Astrocyte (in vitro differentiated cells and primary cell): ENCODE data around the gene CDH23. TPM values are rescaled to one million over a fixed set of nuclear protein-coding genes. Genes with fewer than 3 reads are reported as not detected.

Experiments used
- DNase-seq: peaks from one replicate; pipeline ENCODE4 v3.0.0-alpha.2; 2010; ENCODE audit warnings: low read depth
- FAIRE-seq: peaks from 2 replicates; lab custom pipeline; 2011; peaks lifted over from hg19 to GRCh38; lab: Jason Lieb, UNC
- H2AFZ ChIP-seq: 2 replicates; pipeline ENCODE4 v1.6.0; 2012; ENCODE audit warnings: low read depth, low read length, inconsistent platforms
- H3K27ac ChIP-seq: 2 replicates; pipeline ENCODE4 v1.5.1; 2011; ENCODE audit warnings: low read depth, low read length, inconsistent platforms
- H3K27me3 ChIP-seq: 2 replicates; pipeline ENCODE4 v1.6.0; 2011; ENCODE audit warnings: low read length, inconsistent platforms; ENCODE audit not compliant: insufficient read depth
- H3K36me3 ChIP-seq: 2 replicates; pipeline ENCODE4 v1.5.1; 2011; ENCODE audit warnings: low read length, inconsistent platforms; ENCODE audit not compliant: insufficient read depth
- H3K4me1 ChIP-seq: 2 replicates; pipeline ENCODE4 v1.5.1; 2011; ENCODE audit warnings: low read length, inconsistent platforms; ENCODE audit not compliant: insufficient read depth
- H3K4me2 ChIP-seq: 2 replicates; pipeline ENCODE4 v1.6.0; 2012; ENCODE audit warnings: low read length, inconsistent platforms
- H3K4me3 ChIP-seq: 2 replicates; pipeline ENCODE4 v1.5.1; 2011; ENCODE audit warnings: low read depth, mild to moderate bottlenecking, low read length, inconsistent platforms; ENCODE audit not compliant: insufficient read depth
- H3K79me2 ChIP-seq: 2 replicates; pipeline ENCODE4 v1.6.0; 2012; ENCODE audit warnings: mild to moderate bottlenecking, low read length, inconsistent platforms; ENCODE audit not compliant: insufficient read depth
- H3K9ac ChIP-seq: 2 replicates; pipeline ENCODE4 v1.6.0; 2012; ENCODE audit warnings: mild to moderate bottlenecking, low read length, inconsistent platforms
- H3K9me3 ChIP-seq: 2 replicates; pipeline ENCODE4 v1.5.1; 2012; ENCODE audit warnings: low read depth, mild to moderate bottlenecking, low read length, inconsistent platforms; ENCODE audit not compliant: insufficient read depth
- H4K20me1 ChIP-seq: 2 replicates; pipeline ENCODE4 v1.6.0; 2012; ENCODE audit warnings: low read length, inconsistent platforms; ENCODE audit not compliant: insufficient read depth
- H3K27ac Mint-ChIP-seq: one replicate; pipeline ENCODE4 v1.8.0; 2021; ENCODE audit warnings: mild to moderate bottlenecking, mixed read lengths; ENCODE audit not compliant: unreplicated experiment
- H3K27me3 Mint-ChIP-seq: one replicate; pipeline ENCODE4 v1.8.0; 2021; ENCODE audit warnings: low read depth, mixed read lengths; ENCODE audit not compliant: unreplicated experiment
- H3K36me3 Mint-ChIP-seq: one replicate; pipeline ENCODE4 v1.8.0; 2021; ENCODE audit warnings: low read depth, mixed read lengths; ENCODE audit not compliant: unreplicated experiment
- H3K4me1 Mint-ChIP-seq: one replicate; pipeline ENCODE4 v1.8.0; 2021; ENCODE audit warnings: low read depth, mixed read lengths; ENCODE audit not compliant: unreplicated experiment
- H3K4me3 Mint-ChIP-seq: one replicate; pipeline ENCODE4 v1.8.0; 2021; ENCODE audit warnings: mild to moderate bottlenecking, moderate library complexity, mixed read lengths; ENCODE audit not compliant: unreplicated experiment
- H3K9me3 Mint-ChIP-seq: one replicate; pipeline ENCODE4 v1.8.0; 2021; ENCODE audit warnings: mild to moderate bottlenecking, mixed read lengths; ENCODE audit not compliant: unreplicated experiment
- CTCF ChIP-seq: IDR thresholded peaks from 2 replicates; pipeline ENCODE4 v1.5.1; 2011; ENCODE audit warnings: low read depth, mild to moderate bottlenecking, inconsistent platforms, low read length, moderate library complexity; ENCODE audit not compliant: insufficient read depth
- EZH2 ChIP-seq: IDR thresholded peaks from 2 replicates; pipeline ENCODE4 v1.6.1; 2012; ENCODE audit warnings: mild to moderate bottlenecking, low read length, inconsistent platforms; ENCODE audit not compliant: insufficient read depth
- total RNA-seq: library from RNA; stranded (reverse); gene quantifications from 2 replicates; pipeline ENCODE4 v1.2.1, GENCODE V29; 2021

CDH23 gene
- total RNA-seq, 1 donor from 2014 or later: not detected

DNA sequence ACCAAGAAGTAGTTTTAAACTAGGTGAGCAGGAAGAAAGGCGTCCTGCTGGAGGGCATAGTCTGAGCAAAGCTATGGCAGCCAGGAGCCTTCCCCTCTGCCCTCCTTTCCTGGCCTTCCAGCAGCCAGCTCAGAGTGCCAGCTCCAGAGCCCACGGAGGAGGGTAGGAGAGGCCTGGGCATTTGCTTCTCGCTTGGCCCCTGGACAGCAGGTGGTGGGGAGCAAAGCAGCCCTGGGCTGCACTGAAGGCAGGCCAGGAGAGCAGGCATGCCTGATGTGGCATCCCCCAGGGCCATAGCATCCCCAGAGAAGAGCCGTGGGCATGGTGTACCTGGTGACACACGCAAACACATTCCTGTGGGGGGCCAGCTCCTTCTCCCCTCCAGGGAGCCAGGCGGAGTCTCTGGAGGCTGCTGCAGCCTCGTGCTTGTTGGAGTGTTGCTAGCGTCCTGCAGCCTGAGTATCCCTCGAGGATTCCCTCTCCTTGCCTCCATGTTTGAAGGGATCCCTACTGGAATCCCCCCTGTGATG is 43.9 kb downstream of the CDH23 start:
- H3K4me2 ChIP-seq: no peak overlapping the region
- no peak overlapping the region for H3K4me3 ChIP-seq
- no peaks in the 10 kb centered on the region for H3K36me3 ChIP-seq
- H3K9ac ChIP-seq: no peak overlapping the region
- H3K9me3 ChIP-seq: no peaks in the 10 kb centered on the region
- no peaks in the 10 kb centered on the region for H4K20me1 ChIP-seq
- Mint-ChIP-seq H3K9me3 (peaks cover 4% of the 10 kb centered on the region), H3K27ac (no peak overlapping the region), H3K4me1 (no peaks in the 10 kb centered on the region), H3K36me3 (no peaks in the 10 kb centered on the region), H3K4me3 (no peak overlapping the region), H3K27me3 (peaks cover 76% of the 10 kb centered on the region)
- FAIRE-seq: no peak
- H3K27ac ChIP-seq: no peak overlapping the region
- no peak overlapping the region for H2AFZ ChIP-seq
- no peak for DNase-seq
- peaks cover 3% of the 10 kb centered on the region for H3K27me3 ChIP-seq
- no peak for TF ChIP-seq EZH2
- no peak for TF ChIP-seq CTCF
- H3K79me2 ChIP-seq: no peaks in the 10 kb centered on the region
- no peaks in the 10 kb centered on the region for H3K4me1 ChIP-seq

GRCh38 chr10:71442000-71442399 is 45.3 kb downstream of the CDH23 start:
- Histone ChIP-seq H3K36me3 (no peaks in the 10 kb centered on the region), H3K4me2 (no peak overlapping the region), H3K9me3 (no peaks in the 10 kb centered on the region), H3K27me3 (peaks cover 4% of the 10 kb centered on the region), H3K9ac (no peak overlapping the region), H3K79me2 (no peaks in the 10 kb centered on the region), H3K4me1 (no peaks in the 10 kb centered on the region), H2AFZ (no peak overlapping the region), H4K20me1 (no peaks in the 10 kb centered on the region), H3K4me3 (no peak overlapping the region), H3K27ac (no peak overlapping the region)
- Mint-ChIP-seq H3K9me3 (peaks cover 4% of the 10 kb centered on the region), H3K27me3 (peaks cover 73% of the 10 kb centered on the region), H3K4me3 (no peak overlapping the region), H3K27ac (no peak overlapping the region), H3K36me3 (no peaks in the 10 kb centered on the region), H3K4me1 (no peaks in the 10 kb centered on the region)
- DNase-seq (no peak), FAIRE-seq (no peak)
- TF ChIP-seq EZH2 (no peak), CTCF (no peak)

GRCh38 chr10:71442859-71443570 is 46.3 kb downstream of the CDH23 start:
- Histone ChIP-seq H3K36me3 (no peaks in the 10 kb centered on the region), H3K27me3 (peaks cover 4% of the 10 kb centered on the region), H2AFZ (no peak overlapping the region), H3K79me2 (no peaks in the 10 kb centered on the region), H3K9ac (no peak overlapping the region), H3K9me3 (no peaks in the 10 kb centered on the region), H3K4me1 (no peaks in the 10 kb centered on the region), H3K4me3 (no peak overlapping the region), H3K4me2 (no peak overlapping the region), H3K27ac (no peak overlapping the region), H4K20me1 (no peaks in the 10 kb centered on the region)
- DNase-seq (no peak), FAIRE-seq (no peak)
- no peak overlapping the region for H3K4me3 Mint-ChIP-seq
- H3K27me3 Mint-ChIP-seq: peaks cover 70% of the 10 kb centered on the region
- H3K36me3 Mint-ChIP-seq: no peaks in the 10 kb centered on the region
- TF ChIP-seq EZH2 (no peak), CTCF (no peak)
- no peak overlapping the region for H3K27ac Mint-ChIP-seq
- peaks cover 4% of the 10 kb centered on the region for H3K9me3 Mint-ChIP-seq
- H3K4me1 Mint-ChIP-seq: no peaks in the 10 kb centered on the region
